HG03432 (cell line): ENCODE results near the gene LZTS3.
"Not testable (repeated sequence)": the region's sequence is repeated elsewhere in the genome, so short reads cannot be mapped to it uniquely, and the experiment has no call there.

Source experiments
- ATAC-seq: cut with Tn5 transposase; IDR thresholded peaks from one replicate; pipeline ENCODE4 v1.9.1; 2021; ENCODE audit warnings: mild to moderate bottlenecking, moderate library complexity; ENCODE audit not compliant: unreplicated experiment

Gene LZTS3

GRCh38 chr20:3192226-3193015 lies 19.1 kb upstream of the LZTS3 start:
- ATAC-seq = no peak

GRCh38 chr20:3190681-3191111 lies 17.3 kb upstream of the LZTS3 start:
- no peak for ATAC-seq

DNA sequence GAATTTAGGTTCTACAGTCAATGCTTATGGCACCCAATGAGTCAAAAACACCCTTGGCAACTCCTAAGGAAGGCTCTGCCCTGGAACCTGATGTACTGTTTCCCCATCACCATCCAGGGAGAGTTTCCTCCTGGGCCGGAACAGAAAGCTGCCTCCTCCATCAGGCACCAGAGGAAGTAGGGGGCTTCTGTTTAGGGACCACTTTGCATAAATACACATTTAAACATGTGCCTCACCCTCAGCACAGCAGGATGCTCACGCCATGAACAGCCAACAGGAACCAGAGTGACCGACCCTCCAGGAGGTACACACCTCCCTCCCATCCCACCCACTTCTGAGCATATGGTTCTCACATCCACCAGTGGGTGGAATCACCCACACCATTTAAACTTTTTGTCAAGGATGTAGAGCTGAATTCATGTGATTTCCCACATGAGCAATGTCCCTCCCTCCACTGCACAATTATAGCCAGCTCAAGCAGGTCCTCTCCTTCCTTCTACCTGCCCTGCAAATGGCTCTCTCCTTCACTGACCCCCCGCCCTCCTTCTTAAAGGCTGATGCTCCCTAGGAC lies 16.3 kb upstream of the LZTS3 start:
- no peak for ATAC-seq

- no peak for ATAC-seq
Measured at GRCh38 chr20:3188823-3189413, 15.6 kb upstream of the LZTS3 start.

DNA sequence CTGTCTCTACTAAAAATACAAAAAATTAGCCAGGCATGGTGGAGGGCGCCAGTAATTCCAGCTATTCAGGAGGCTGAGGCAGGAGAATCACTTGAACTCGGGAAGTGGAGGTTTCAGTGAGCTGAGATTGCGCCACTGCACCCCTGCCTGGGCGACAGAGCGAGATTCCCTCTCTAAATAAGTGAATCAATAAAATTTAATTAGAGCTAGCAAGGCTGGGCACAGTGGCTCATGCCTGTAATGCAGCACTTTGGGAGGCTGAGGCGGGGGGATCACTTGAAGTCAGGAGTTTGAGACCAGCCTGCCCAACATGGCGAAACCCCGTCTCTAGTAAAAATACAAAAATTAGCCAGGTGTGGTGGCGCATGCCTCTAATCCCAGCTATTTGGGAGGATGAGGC lies 14.5 kb upstream of the LZTS3 start:
- ATAC-seq = not testable (repeated sequence)

- no peak for ATAC-seq
Measured at GRCh38 chr20:3183896-3184612, 10.7 kb upstream of the LZTS3 start.

- ATAC-seq = not testable (repeated sequence)
Measured at GRCh38 chr20:3182429-3182828, 9.1 kb upstream of the LZTS3 start.

DNA sequence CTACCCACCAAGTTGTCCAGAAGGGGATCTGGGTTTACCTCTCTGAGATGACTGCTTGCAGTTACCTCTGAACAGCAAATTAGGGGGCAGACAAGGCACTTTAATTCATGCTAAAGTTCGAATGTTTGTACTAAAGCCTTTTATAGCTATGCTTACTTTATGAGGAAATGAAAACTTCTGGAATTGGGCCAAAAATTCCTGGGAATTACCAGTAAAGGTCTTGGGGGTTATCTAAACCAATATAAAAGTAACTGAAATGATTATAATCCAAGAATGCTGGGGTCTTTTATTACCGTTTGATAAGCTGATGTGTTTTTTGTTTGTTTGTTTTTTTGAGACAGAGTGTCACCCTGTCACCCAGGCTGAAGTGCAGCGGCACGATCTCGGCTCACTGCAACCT lies 7.9 kb upstream of the LZTS3 start:
- ATAC-seq = no peak

DNA sequence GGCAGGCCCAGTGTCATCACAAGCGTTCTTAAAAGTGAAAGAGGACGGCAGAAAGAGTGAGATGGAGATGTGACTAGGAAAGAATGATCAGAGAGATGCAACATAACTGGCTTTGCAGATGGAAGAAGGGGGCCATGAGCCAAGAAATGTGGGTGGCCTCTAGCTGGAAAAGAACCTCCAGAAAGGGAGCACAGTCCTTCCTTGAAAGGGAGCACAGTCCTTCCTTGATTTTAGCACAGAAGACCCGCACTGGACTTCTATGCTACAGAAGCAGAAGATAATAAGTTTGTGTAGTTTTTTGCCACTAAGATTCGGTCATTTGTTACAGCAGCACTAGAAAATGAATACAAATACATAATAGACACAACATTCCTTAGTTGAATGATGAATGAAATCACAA lies 7.0 kb upstream of the LZTS3 start:
- no peak for ATAC-seq

- ATAC-seq = no peak
Measured at GRCh38 chr20:3177746-3178485, 4.6 kb upstream of the LZTS3 start.

GRCh38 chr20:3175270-3175669 lies 1.9 kb upstream of the LZTS3 start:
- no peak for ATAC-seq

DNA sequence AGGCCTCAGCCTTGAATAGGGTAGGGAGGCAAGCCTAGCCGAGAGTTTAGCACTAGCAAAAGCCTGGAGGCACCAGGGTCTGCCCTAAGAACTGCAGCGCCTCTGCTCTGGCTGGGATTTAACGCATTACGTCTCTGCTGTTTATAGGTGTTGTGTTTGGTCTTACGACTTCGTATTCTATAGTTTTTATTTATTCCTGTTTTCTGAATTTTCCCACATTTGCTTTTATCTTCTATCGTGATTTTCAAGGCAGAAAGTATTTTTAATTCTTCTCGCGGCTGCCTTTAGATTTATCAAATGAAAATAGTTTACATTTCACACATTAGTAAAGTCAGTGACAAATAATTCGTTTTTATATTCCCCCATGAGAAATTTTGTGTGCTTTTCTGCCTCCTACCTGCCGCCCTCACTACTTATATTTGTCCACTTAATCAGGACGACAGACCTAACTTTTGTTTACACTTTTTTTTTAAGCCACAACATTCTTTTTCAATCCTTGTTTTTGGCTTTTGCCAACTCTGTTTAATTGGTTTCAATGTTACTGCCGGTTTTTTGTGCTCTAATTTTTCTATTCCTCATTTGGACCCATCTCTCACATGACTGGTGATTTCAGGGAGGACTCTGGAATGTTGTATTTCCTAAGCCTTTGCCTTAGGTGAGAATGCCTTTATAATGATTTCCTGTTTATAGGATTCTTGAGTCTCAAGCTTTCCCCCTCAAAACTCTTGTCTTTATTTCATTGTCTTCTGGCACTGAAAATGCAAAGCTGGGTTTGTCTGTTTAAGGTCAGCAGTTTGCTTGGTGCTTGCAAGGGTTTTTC lies 1.3 kb upstream of the LZTS3 start:
- ATAC-seq = no peak

DNA sequence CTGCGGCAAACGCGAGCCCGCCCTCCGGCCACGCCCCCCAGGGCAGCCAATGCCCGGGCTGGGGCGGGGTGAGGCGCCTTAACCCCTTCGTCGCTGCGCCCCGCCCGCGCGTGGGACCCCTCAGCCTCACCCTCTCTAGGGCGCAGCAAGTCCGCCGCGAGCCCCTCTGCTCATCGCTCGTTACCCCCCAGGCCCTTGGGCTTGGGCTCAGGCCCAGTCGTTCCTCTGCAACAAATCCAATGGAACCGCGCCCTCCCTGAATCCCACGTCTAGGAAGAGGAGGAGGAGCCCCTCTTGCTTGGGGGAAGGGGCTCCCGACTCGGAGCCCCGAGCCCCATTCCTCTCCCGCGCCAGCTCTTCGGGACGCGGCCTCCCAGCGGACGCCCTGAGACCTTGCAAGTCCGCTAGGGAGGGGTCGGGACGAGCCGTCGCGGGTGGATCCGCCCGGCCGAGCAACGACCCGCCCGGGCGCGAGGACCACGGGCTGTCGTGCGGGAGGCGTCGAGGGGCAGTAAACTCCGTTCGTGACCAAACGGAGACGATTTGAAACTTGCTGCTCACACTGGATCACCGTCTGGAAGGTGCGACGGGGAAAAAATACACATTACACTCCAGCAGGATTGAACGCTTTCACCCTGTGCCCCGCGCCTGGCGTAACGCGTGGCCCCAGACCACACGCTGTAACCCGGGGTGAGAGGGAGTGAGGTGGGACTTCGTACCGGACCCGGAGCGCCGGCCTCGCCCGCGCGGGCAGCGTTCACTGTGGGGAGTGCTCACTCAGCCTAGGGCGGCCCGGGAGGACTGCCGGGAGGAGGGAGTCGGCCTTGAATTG lies 477 bp upstream of the LZTS3 start:
- ATAC-seq = peak; percentile 89

DNA sequence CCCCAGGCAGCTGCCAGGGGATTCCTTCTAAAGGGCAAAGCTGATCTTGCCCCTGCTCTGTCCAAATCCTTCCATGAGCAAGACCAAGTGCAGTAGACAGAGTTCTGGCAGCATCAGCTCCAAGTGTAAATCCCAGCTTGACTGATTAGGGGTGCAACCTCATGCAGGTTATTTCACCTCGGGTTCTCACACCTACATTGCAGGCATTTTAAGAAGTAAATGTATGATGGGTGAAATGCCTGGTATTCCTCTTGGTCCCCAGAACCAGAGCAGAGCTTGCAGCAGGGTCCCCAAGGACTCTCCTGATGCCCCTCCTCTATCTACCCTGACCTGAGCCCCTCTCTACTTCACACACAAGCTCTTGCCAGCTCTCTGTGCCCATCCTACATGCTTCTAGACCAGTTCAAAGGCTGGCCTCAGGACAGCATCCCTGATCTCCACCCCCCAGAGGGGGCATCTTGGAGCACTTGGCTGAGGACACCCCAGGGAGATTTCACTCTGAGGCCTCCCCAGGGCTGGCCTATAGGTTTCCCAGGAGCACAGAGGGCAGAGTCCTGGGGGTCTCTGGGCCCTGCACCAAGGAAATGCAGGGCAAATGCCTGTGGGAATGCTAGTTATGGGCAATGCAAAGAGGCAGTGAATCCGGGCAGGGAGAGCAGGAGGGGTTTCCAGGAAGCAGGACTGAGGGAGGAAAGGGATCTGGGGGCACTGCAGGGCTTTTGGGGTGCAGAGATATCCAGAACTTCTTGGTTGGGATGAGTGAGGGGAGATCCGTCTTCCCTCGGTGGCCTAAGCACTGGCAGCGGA lies 1.0 kb downstream of the LZTS3 start:
- no peak for ATAC-seq

- no peak for ATAC-seq
Measured at GRCh38 chr20:3171391-3172125, 1.8 kb downstream of the LZTS3 start.

DNA sequence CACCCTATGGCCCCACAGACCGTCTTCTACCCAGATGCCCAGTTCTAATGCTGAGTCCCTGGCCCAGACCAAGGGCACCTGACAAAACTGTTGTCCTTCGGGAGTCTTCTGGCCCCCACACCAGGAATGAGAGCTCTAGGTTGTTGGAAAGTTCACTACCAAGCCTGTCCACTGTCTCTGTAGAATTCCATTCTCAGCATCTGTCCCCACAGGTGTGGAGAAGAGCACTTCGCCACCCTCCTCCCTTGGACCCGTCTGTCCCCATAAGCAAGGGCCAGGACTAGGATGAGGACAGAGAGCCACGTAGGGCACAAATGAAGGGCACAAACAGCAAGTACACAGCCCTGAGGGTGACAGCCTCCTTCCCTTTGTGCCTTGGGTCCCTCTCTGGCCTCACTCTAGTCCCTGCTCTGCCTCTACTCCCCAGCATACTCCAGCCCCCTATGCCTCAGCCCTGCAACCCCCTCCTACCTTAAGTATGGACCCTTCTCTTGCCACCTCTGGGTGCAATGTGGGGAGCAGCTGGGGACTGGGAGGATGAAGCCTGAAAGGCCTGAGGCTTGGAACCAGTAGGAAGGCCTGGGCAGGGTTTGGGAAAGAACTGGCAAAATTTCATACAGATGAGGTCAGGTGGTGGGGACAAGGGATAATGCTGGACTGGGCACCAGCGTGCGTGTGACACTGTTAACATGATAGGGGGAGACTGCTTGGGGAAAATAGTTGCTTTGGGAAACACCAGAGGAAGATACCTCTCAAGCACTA lies 4.3 kb downstream of the LZTS3 start:
- no peak for ATAC-seq
